ENCODE measurements around the gene ISL2.

DNA sequence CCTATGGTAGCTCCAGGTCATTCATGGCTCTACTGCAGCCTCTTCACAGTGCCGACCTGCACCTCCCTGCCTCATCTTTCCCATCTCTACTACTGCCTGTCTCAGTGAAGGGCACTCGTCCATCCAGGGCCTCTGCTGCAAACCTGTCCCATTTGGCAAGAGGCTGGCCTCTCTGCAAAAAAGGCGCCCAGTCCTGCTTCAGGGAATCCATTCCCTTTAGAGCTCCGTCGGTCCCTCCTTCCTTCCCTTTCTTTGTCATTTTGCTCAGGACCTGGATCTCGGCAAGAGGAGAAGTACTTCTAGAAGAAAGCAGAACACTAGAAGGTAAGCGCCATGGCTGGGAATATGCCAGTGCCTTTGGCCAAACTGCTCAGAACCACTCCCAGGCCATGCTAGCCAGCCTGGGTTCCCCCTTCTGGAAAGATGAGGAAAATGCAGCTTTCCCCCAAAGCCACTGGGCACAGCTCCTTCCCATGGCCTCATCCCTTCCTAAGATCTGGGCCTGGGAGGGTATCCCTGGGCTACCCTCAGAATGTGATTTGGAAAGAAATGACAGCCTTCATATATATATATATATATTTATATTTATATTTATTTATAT is 6.4 kb upstream of the ISL2 start:
- TF ChIP-seq, protein P1, sequence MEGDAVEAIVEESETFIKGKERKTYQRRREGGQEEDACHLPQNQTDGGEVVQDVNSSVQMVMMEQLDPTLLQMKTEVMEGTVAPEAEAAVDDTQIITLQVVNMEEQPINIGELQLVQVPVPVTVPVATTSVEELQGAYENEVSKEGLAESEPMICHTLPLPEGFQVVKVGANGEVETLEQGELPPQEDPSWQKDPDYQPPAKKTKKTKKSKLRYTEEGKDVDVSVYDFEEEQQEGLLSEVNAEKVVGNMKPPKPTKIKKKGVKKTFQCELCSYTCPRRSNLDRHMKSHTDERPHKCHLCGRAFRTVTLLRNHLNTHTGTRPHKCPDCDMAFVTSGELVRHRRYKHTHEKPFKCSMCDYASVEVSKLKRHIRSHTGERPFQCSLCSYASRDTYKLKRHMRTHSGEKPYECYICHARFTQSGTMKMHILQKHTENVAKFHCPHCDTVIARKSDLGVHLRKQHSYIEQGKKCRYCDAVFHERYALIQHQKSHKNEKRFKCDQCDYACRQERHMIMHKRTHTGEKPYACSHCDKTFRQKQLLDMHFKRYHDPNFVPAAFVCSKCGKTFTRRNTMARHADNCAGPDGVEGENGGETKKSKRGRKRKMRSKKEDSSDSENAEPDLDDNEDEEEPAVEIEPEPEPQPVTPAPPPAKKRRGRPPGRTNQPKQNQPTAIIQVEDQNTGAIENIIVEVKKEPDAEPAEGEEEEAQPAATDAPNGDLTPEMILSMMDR (CRISPR knock-in tag; IDR thresholded peaks at IDR 0.05) = peak; percentile 75
- TF ChIP-seq ZNF557 (CRISPR knock-in tag; IDR thresholded peaks at IDR 0.05) = no peak
- TF ChIP-seq ZNF232 (CRISPR knock-in tag; IDR thresholded peaks at IDR 0.05; ENCODE audit: borderline replicate concordance) = no peak
- TF ChIP-seq PHF8 (CRISPR knock-in tag; IDR thresholded peaks at IDR 0.05) = no peak
- no peak for TF ChIP-seq ZSCAN25 (CRISPR knock-in tag; IDR thresholded peaks at IDR 0.05)
- TF ChIP-seq SNRNP70 (IDR thresholded peaks at IDR 0.05; ENCODE audit: low read depth, low read length) = no peak
- no peak for TF ChIP-seq HDAC1 (CRISPR knock-in tag; IDR thresholded peaks at IDR 0.05)
